Transverse colon (tissue), 4 donors: ENCODE results near the gene SLAMF8. TPM values are rescaled to one million over a fixed set of nuclear protein-coding genes. Genes with fewer than 3 reads are reported as not detected.

Experiments
- DNase-seq: peaks from one replicate; pipeline ENCODE4 v3.0.0-alpha.2; 2019
- H3K27ac ChIP-seq, 4 donors: fragments of 200-600 bp; sonication (generic); 2 replicates each; pipeline ENCODE4 v1.5.1; 2016 to 2018; ENCODE audit warnings: inconsistent platforms in 4 of 4
- H3K27me3 ChIP-seq: fragments of 200-600 bp; sonication (generic); 2 replicates; pipeline ENCODE4 v1.5.1; 2017; ENCODE audit warnings: inconsistent platforms
- H3K36me3 ChIP-seq, 4 donors: fragments of 200-600 bp; sonication (generic); 2 replicates each; pipeline ENCODE4 v1.5.1; 2017 to 2019; ENCODE audit warnings: inconsistent platforms in 4 of 4
- H3K4me1 ChIP-seq, 4 donors: fragments of 200-600 bp; sonication (generic); 2 replicates each; pipeline ENCODE4 v1.5.1; 2017 to 2020; ENCODE audit warnings: inconsistent platforms in 4 of 4
- H3K4me3 ChIP-seq, 4 donors: fragments of 200-600 bp; sonication (generic); 1 replicate in 1 of 4; 2 replicates in 3 of 4; pipeline versions ENCODE4 v1.5.1 to v1.6.1; 2017 to 2019; ENCODE audit warnings: inconsistent platforms in 4 of 4
- H3K9me3 ChIP-seq, 2 donors: fragments of 200-600 bp; sonication (generic); 2 replicates each; pipeline ENCODE4 v1.5.1; 2017 to 2019; ENCODE audit warnings: inconsistent platforms in 2 of 2
- EP300 ChIP-seq: sonication (generic); formaldehyde crosslinking; IDR thresholded peaks from one replicate; pipeline ENCODE4 v1.6.1; 2017; ENCODE audit warnings: antibody characterized with exemption, low read depth
- POLR2A ChIP-seq: fragments of 450-650 bp; IDR thresholded peaks from one replicate; pipeline ENCODE4 v1.6.1; 2016; ENCODE audit warnings: antibody characterized with exemption, mild to moderate bottlenecking, moderate library complexity
- POLR2AphosphoS5 ChIP-seq, 3 donors: sonication (generic); formaldehyde crosslinking; IDR thresholded peaks; one replicate each; pipeline ENCODE4 v1.6.1; 2016; ENCODE audit warnings: antibody characterized with exemption in 3 of 3
- WGBS, 2 donors: methylation state at CpG; one replicate each; pipeline ENCODE4 v1.1.5; 2018; ENCODE audit warnings: low coverage in 1 of 2; 5-methylcytosine and 5-hydroxymethylcytosine counted together
- in situ Hi-C, 4 donors: fragments of 200-750 bp; cut with MboI; loops; one replicate each; pipeline versions ENCODE4 v1.15.0 to v1.15.1; 2017; ENCODE audit warnings: low sequenced_read_pairs in 3 of 4, low pct_ligation_motif_present in 1 of 4, low pct_unique_long_range_greater_than_20kb in 1 of 4
- intact Hi-C: fragments of 100-400 bp; cut with DNase I; formaldehyde crosslinking; loops from one replicate; pipeline ENCODE4 v1.15.1; 2023; ENCODE audit warnings: low total_unique reads
- total RNA-seq, 4 donors: library from RNA; depleted of rRNA; stranded (reverse); fragments of >200 nt; gene quantifications; one replicate each; pipeline ENCODE4 v1.1.0, GENCODE V29; 2016
- TF ChIP-seq, protein P1 (sequence below), 5 experiments: fragments of 200-600 bp in 3 of 5; fragments of 450-650 bp in 2 of 5; sonication (generic) in 3 of 5; IDR thresholded peaks; 1 replicate in 2 of 5; 2 replicates in 3 of 5; pipeline ENCODE4 v1.5.1; 2016 to 2017; ENCODE audit warnings: antibody characterized with exemption in 5 of 5, inconsistent platforms in 3 of 5, mild to moderate bottlenecking in 2 of 5, moderate library complexity in 1 of 5

SLAMF8 gene
- total RNA-seq, 4 donors from 2014 or later, result 0.37 to 7.1 (median 2.3) TPM

GRCh38 chr1:159877695-159878444, 51.2 kb downstream of the SLAMF8 start:
- intact Hi-C loops (no loop called here), in situ Hi-C loops (no loop called here)
- DNase-seq, result no peak
- Histone ChIP-seq H3K9me3 (no peaks in the 10 kb centered on the region), H3K27ac (no peak overlapping the region), H3K4me1 (peaks cover 0 to 16% (median 9%) of the 10 kb centered on the region in 4 donors), H3K4me3 (no peak overlapping the region), H3K27me3 (no peaks in the 10 kb centered on the region), H3K36me3 (no peaks in the 10 kb centered on the region)
- TF ChIP-seq POLR2A, result no peak
- TF ChIP-seq, protein P1, sequence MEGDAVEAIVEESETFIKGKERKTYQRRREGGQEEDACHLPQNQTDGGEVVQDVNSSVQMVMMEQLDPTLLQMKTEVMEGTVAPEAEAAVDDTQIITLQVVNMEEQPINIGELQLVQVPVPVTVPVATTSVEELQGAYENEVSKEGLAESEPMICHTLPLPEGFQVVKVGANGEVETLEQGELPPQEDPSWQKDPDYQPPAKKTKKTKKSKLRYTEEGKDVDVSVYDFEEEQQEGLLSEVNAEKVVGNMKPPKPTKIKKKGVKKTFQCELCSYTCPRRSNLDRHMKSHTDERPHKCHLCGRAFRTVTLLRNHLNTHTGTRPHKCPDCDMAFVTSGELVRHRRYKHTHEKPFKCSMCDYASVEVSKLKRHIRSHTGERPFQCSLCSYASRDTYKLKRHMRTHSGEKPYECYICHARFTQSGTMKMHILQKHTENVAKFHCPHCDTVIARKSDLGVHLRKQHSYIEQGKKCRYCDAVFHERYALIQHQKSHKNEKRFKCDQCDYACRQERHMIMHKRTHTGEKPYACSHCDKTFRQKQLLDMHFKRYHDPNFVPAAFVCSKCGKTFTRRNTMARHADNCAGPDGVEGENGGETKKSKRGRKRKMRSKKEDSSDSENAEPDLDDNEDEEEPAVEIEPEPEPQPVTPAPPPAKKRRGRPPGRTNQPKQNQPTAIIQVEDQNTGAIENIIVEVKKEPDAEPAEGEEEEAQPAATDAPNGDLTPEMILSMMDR (IDR thresholded peaks at IDR 0.05), result no peak
- TF ChIP-seq EP300, result no peak
- TF ChIP-seq POLR2AphosphoS5 (IDR thresholded peaks at IDR 0.05), result no peak
- 92 to 95% methylated on average over 6 of the region's 6 CpGs for WGBS, 2 donors

- TF ChIP-seq POLR2A (no peak), POLR2AphosphoS5 (IDR thresholded peaks at IDR 0.05) (no peak), EP300 (no peak)
- TF ChIP-seq, protein P1 (IDR thresholded peaks at IDR 0.05), result no peak
- no peak for DNase-seq
- no peak overlapping the region for H3K4me3 ChIP-seq
- H3K9me3 ChIP-seq, result no peaks in the 10 kb centered on the region
- WGBS, 2 donors, result 73 to 89% methylated on average over 3 of the region's 3 CpGs
- in situ Hi-C loops (no loop called here), intact Hi-C loops (no loop called here)
- H3K27ac ChIP-seq, result no peak overlapping the region
- H3K36me3 ChIP-seq, result no peaks in the 10 kb centered on the region
- H3K4me1 ChIP-seq, result peaks cover 0 to 26% (median 15%) of the 10 kb centered on the region in 4 donors
- H3K27me3 ChIP-seq, result no peaks in the 10 kb centered on the region
These were observed 52.5 kb downstream of the SLAMF8 start for GRCh38 chr1:159879136-159879535.

DNA sequence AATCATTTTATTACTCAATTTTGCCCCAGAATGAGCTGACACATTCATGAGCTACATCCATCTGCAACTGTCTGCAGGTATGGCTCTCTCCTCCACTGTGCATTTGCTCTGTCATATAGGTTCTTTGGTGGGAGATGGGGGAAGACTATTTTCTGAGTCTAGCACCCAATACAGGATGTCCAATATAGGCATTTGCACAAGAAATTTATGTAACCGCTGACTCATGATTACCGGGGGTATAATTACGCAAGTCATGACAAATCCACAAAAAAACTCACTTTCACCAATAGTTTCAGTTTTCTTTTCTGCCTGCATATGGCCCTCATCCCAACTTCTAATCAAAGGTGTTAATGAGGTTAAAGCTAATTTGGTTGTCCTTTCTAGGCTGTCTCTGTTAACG, 53.3 kb downstream of the SLAMF8 start:
- intact Hi-C loops, result no loop called here
- H3K27me3 ChIP-seq, result no peaks in the 10 kb centered on the region
- no peaks in the 10 kb centered on the region for H3K36me3 ChIP-seq
- in situ Hi-C loops, result no loop called here
- no peaks in the 10 kb centered on the region for H3K9me3 ChIP-seq
- no peak overlapping the region for H3K4me3 ChIP-seq
- no peak for DNase-seq
- TF ChIP-seq POLR2AphosphoS5 (IDR thresholded peaks at IDR 0.05) (no peak), EP300 (no peak), POLR2A (no peak)
- TF ChIP-seq, protein P1 (IDR thresholded peaks at IDR 0.05), result no peak
- peaks cover 0 to 28% (median 15%) of the 10 kb centered on the region in 4 donors for H3K4me1 ChIP-seq
- 70 to 75% methylated on average over 4 of the region's 4 CpGs for WGBS, 2 donors
- no peak overlapping the region for H3K27ac ChIP-seq

DNA sequence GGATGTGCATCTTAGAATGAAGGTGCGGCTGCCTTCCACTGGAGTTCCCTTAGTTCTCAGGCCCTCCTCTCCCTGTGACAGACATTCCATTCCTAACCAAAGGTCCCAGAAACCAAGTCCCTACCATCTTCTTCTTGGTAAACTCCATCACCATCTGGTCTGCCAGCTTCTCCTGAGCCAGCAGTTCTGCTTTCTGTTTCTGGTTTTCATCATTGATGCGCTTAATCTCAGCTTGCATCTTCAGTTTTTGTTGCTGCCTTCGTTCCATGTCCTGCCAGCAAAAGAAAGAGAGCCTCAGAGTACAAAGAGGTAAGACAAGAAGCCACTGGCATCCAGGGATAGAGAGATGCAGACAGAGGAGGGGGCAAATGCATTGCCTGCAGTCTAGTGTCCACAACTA, 53.8 kb downstream of the SLAMF8 start:
- no peaks in the 10 kb centered on the region for H3K27me3 ChIP-seq
- in situ Hi-C loops, result no loop called here
- H3K4me1 ChIP-seq, result peaks cover 0 to 28% (median 15%) of the 10 kb centered on the region in 4 donors
- intact Hi-C loops, result no loop called here
- no peaks in the 10 kb centered on the region for H3K9me3 ChIP-seq
- H3K27ac ChIP-seq, result no peak overlapping the region
- TF ChIP-seq POLR2AphosphoS5 (IDR thresholded peaks at IDR 0.05) (no peak), EP300 (no peak), POLR2A (no peak)
- TF ChIP-seq, protein P1 (IDR thresholded peaks at IDR 0.05), result no peak
- WGBS, 2 donors, result 75 to 82% methylated on average over 2 to 3 of the region's 3 CpGs
- no peak overlapping the region for H3K4me3 ChIP-seq
- H3K36me3 ChIP-seq, result no peaks in the 10 kb centered on the region
- no peak for DNase-seq
